ENCODE measurements around the gene ZNF407. TPM values are rescaled to one million over a fixed set of nuclear protein-coding genes. Genes with fewer than 3 reads are reported as not detected.
A peak's percentile ranks its signal among the peaks of the same experiment; 100 is the strongest.

ZNF407 gene
- total RNA-seq, 3 donors from 2014 or later, result 13.1 to 13.8 (median 13.4) TPM

- Mint-ChIP-seq H3K27me3 (ENCODE audit: low read depth) (no peaks in the 10 kb centered on the region), H3K36me3 (ENCODE audit: insufficient read depth) (no peaks in the 10 kb centered on the region), H3K4me1 (ENCODE audit: low read depth) (peaks cover 15% of the 10 kb centered on the region), H3K4me3 (no peak overlapping the region), H3K9me3 (no peaks in the 10 kb centered on the region)
- DNase-seq (no peak), ATAC-seq (no peak)
These were observed 28.6 kb downstream of the ZNF407 start for GRCh38 chr18:74626049-74626874.

GRCh38 chr18:74630804-74631203 lies 33.1 kb downstream of the ZNF407 start:
- DNase-seq (no peak), ATAC-seq (no peak)
- Mint-ChIP-seq H3K27me3 (ENCODE audit: low read depth) (no peaks in the 10 kb centered on the region), H3K9me3 (no peaks in the 10 kb centered on the region), H3K4me1 (ENCODE audit: low read depth) (peaks cover 44% of the 10 kb centered on the region), H3K36me3 (ENCODE audit: insufficient read depth) (peaks cover 30% of the 10 kb centered on the region), H3K4me3 (no peak overlapping the region)

GRCh38 chr18:74631212-74631611 lies 33.5 kb downstream of the ZNF407 start:
- no peak for DNase-seq
- Mint-ChIP-seq H3K4me3 (peak overlapping the region; percentile 69), H3K9me3 (no peaks in the 10 kb centered on the region), H3K4me1 (ENCODE audit: low read depth) (peaks cover 44% of the 10 kb centered on the region), H3K36me3 (ENCODE audit: insufficient read depth) (peaks cover 30% of the 10 kb centered on the region), H3K27me3 (ENCODE audit: low read depth) (no peaks in the 10 kb centered on the region)
- no peak for ATAC-seq

GRCh38 chr18:74631623-74632350 lies 34.1 kb downstream of the ZNF407 start:
- Mint-ChIP-seq H3K27me3 (ENCODE audit: low read depth) (no peaks in the 10 kb centered on the region), H3K36me3 (ENCODE audit: insufficient read depth) (peaks cover 30% of the 10 kb centered on the region), H3K4me3 (peak overlapping the region; percentile 69), H3K4me1 (ENCODE audit: low read depth) (peaks cover 43% of the 10 kb centered on the region), H3K9me3 (no peaks in the 10 kb centered on the region)
- DNase-seq (no peak), ATAC-seq (peak; percentile 46 to 61)

GRCh38 chr18:74632351-74632679 lies 34.6 kb downstream of the ZNF407 start:
- peaks cover 41% of the 10 kb centered on the region for H3K4me1 Mint-ChIP-seq (ENCODE audit: low read depth)
- peak overlapping the region; percentile 45 for H3K4me3 Mint-ChIP-seq
- peaks cover 30% of the 10 kb centered on the region for H3K36me3 Mint-ChIP-seq (ENCODE audit: insufficient read depth)
- DNase-seq (no peak), ATAC-seq (peak in 1 of 2 donors; percentile 32)
- no peaks in the 10 kb centered on the region for H3K9me3 Mint-ChIP-seq
- H3K27me3 Mint-ChIP-seq (ENCODE audit: low read depth), result no peaks in the 10 kb centered on the region

- no peak for ATAC-seq
- Mint-ChIP-seq H3K27me3 (ENCODE audit: low read depth) (no peaks in the 10 kb centered on the region), H3K36me3 (ENCODE audit: insufficient read depth) (peaks cover 32% of the 10 kb centered on the region), H3K4me1 (ENCODE audit: low read depth) (peaks cover 39% of the 10 kb centered on the region), H3K4me3 (no peak overlapping the region), H3K9me3 (no peaks in the 10 kb centered on the region)
- DNase-seq, result no peak
These were observed 35.2 kb downstream of the ZNF407 start for GRCh38 chr18:74632856-74633255.

GRCh38 chr18:74633652-74634352 lies 36.1 kb downstream of the ZNF407 start:
- ATAC-seq (peak in 1 of 2 donors; percentile 32), DNase-seq (no peak)
- H3K27me3 Mint-ChIP-seq (ENCODE audit: low read depth), result no peaks in the 10 kb centered on the region
- no peaks in the 10 kb centered on the region for H3K9me3 Mint-ChIP-seq
- H3K36me3 Mint-ChIP-seq (ENCODE audit: insufficient read depth), result peaks cover 36% of the 10 kb centered on the region
- H3K4me1 Mint-ChIP-seq (ENCODE audit: low read depth), result peaks cover 39% of the 10 kb centered on the region
- no peak overlapping the region for H3K4me3 Mint-ChIP-seq

- Mint-ChIP-seq H3K4me1 (ENCODE audit: low read depth) (peaks cover 38% of the 10 kb centered on the region), H3K27me3 (ENCODE audit: low read depth) (no peaks in the 10 kb centered on the region), H3K36me3 (ENCODE audit: insufficient read depth) (peaks cover 36% of the 10 kb centered on the region), H3K9me3 (no peaks in the 10 kb centered on the region), H3K4me3 (no peak overlapping the region)
- no peak for DNase-seq
- ATAC-seq, result no peak
These were observed 37.7 kb downstream of the ZNF407 start for GRCh38 chr18:74635224-74635975.

GRCh38 chr18:74637070-74637469 lies 39.4 kb downstream of the ZNF407 start:
- Mint-ChIP-seq H3K4me3 (no peak overlapping the region), H3K9me3 (no peaks in the 10 kb centered on the region), H3K36me3 (ENCODE audit: insufficient read depth) (peaks cover 35% of the 10 kb centered on the region), H3K27me3 (ENCODE audit: low read depth) (no peaks in the 10 kb centered on the region), H3K4me1 (ENCODE audit: low read depth) (peaks cover 21% of the 10 kb centered on the region)
- ATAC-seq, result no peak
- DNase-seq, result no peak

GRCh38 chr18:74638210-74638609 lies 40.5 kb downstream of the ZNF407 start:
- no peak for ATAC-seq
- no peak for DNase-seq
- Mint-ChIP-seq H3K4me3 (no peak overlapping the region), H3K36me3 (ENCODE audit: insufficient read depth) (peaks cover 33% of the 10 kb centered on the region), H3K4me1 (ENCODE audit: low read depth) (peaks cover 10% of the 10 kb centered on the region), H3K27me3 (ENCODE audit: low read depth) (no peaks in the 10 kb centered on the region), H3K9me3 (no peaks in the 10 kb centered on the region)

GRCh38 chr18:74644713-74645112 lies 47.0 kb downstream of the ZNF407 start:
- no peaks in the 10 kb centered on the region for H3K27me3 Mint-ChIP-seq (ENCODE audit: low read depth)
- peaks cover 9% of the 10 kb centered on the region for H3K4me1 Mint-ChIP-seq (ENCODE audit: low read depth)
- peaks cover 32% of the 10 kb centered on the region for H3K36me3 Mint-ChIP-seq (ENCODE audit: insufficient read depth)
- ATAC-seq, result no peak
- DNase-seq, result no peak
- no peak overlapping the region for H3K4me3 Mint-ChIP-seq
- H3K9me3 Mint-ChIP-seq, result no peaks in the 10 kb centered on the region

GRCh38 chr18:74645679-74646078 lies 48.0 kb downstream of the ZNF407 start:
- peaks cover 32% of the 10 kb centered on the region for H3K36me3 Mint-ChIP-seq (ENCODE audit: insufficient read depth)
- H3K9me3 Mint-ChIP-seq, result no peaks in the 10 kb centered on the region
- DNase-seq, result no peak
- no peak for ATAC-seq
- no peak overlapping the region for H3K4me3 Mint-ChIP-seq
- H3K27me3 Mint-ChIP-seq (ENCODE audit: low read depth), result no peaks in the 10 kb centered on the region
- H3K4me1 Mint-ChIP-seq (ENCODE audit: low read depth), result peaks cover 9% of the 10 kb centered on the region

- H3K4me3 Mint-ChIP-seq, result no peak overlapping the region
- H3K4me1 Mint-ChIP-seq (ENCODE audit: low read depth), result peaks cover 3% of the 10 kb centered on the region
- no peaks in the 10 kb centered on the region for H3K27me3 Mint-ChIP-seq (ENCODE audit: low read depth)
- ATAC-seq, result no peak
- no peaks in the 10 kb centered on the region for H3K9me3 Mint-ChIP-seq
- DNase-seq, result no peak
- peaks cover 13% of the 10 kb centered on the region for H3K36me3 Mint-ChIP-seq (ENCODE audit: insufficient read depth)
These were observed 53.9 kb downstream of the ZNF407 start for GRCh38 chr18:74651327-74652128.
